ENCODE data around the gene SRGN. TPM values are rescaled to one million over a fixed set of nuclear protein-coding genes. Genes with fewer than 3 reads are reported as not detected.
A peak's percentile ranks its signal among the peaks of the same experiment; 100 is the strongest.

Gene SRGN
- total and polyA plus RNA-seq, 8 donors = 4.1 to 40.0 (median 11.5) TPM

DNA sequence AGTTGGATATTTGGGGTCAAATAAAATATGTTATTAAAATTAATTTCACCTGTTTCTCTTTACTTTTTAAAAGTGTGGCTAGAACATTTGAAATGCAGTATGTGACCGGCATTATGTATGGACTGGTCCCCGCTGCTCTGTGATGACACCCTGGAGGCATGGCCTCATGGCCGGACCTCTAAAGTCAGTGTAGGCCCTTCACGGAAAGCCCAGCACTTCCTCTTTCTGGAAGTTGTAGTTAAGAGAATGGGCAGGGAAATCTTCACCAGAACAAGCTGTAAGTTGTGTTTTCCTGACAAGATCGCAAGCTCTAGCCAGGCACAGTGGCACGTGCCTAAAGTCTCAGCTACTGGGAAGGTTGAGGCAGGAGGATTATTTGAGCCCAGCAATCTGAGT is 38.3 kb upstream of the SRGN start:
- TF ChIP-seq, protein P1, sequence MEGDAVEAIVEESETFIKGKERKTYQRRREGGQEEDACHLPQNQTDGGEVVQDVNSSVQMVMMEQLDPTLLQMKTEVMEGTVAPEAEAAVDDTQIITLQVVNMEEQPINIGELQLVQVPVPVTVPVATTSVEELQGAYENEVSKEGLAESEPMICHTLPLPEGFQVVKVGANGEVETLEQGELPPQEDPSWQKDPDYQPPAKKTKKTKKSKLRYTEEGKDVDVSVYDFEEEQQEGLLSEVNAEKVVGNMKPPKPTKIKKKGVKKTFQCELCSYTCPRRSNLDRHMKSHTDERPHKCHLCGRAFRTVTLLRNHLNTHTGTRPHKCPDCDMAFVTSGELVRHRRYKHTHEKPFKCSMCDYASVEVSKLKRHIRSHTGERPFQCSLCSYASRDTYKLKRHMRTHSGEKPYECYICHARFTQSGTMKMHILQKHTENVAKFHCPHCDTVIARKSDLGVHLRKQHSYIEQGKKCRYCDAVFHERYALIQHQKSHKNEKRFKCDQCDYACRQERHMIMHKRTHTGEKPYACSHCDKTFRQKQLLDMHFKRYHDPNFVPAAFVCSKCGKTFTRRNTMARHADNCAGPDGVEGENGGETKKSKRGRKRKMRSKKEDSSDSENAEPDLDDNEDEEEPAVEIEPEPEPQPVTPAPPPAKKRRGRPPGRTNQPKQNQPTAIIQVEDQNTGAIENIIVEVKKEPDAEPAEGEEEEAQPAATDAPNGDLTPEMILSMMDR (IDR thresholded peaks at IDR 0.05) = no peak
- Histone ChIP-seq H3K27ac (peak overlapping the region in 2 of 4 donors; percentile 44 to 63), H3K36me3 (no peaks in the 10 kb centered on the region), H3K4me3 (no peak overlapping the region), H3K4me1 (no peaks in the 10 kb centered on the region), H3K27me3 (no peaks in the 10 kb centered on the region), H3K9me3 (no peaks in the 10 kb centered on the region)
- FAIRE-seq (no peak), ATAC-seq (peak in 2 of 4 donors; percentile 37 to 55), DNase-seq (no peak)
- intact Hi-C loops (cut with DNase I) = no loop called here
- 84 to 91% methylated on average over 6 of the region's 6 CpGs for WGBS, 2 donors

DNA sequence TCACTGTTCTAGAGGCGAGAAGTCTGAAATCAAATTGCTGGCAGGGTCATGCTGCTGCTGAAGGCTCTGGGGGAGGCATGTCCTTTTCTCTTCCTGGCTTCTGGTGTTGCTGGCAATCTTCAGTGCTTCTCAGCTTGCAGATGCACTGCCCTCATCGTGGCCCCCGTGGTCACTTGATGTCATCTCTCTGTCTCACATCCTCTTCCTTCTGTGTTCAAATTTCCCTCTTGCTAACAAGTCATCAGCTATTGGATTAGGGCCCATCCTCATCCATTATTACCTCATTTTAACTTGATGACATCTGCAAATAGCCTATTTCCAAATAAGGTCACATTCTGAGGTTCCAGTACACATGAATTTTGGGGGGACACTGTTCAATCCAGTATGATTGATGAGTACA is 36.6 kb upstream of the SRGN start:
- WGBS, 2 donors = 62 to 64% methylated on average over 3 of the region's 3 CpGs
- Histone ChIP-seq H3K4me3 (no peak overlapping the region), H3K36me3 (no peaks in the 10 kb centered on the region), H3K27me3 (no peaks in the 10 kb centered on the region), H3K27ac (peak overlapping the region in 1 of 4 donors; percentile 30), H3K9me3 (no peaks in the 10 kb centered on the region), H3K4me1 (no peaks in the 10 kb centered on the region)
- ATAC-seq (peak in 2 of 4 donors; percentile 38 to 55), FAIRE-seq (no peak), DNase-seq (peak in 1 of 6 donors; percentile 47)
- intact Hi-C loops (cut with DNase I) = no loop called here
- TF ChIP-seq, protein P1 (IDR thresholded peaks at IDR 0.05) = no peak

DNA sequence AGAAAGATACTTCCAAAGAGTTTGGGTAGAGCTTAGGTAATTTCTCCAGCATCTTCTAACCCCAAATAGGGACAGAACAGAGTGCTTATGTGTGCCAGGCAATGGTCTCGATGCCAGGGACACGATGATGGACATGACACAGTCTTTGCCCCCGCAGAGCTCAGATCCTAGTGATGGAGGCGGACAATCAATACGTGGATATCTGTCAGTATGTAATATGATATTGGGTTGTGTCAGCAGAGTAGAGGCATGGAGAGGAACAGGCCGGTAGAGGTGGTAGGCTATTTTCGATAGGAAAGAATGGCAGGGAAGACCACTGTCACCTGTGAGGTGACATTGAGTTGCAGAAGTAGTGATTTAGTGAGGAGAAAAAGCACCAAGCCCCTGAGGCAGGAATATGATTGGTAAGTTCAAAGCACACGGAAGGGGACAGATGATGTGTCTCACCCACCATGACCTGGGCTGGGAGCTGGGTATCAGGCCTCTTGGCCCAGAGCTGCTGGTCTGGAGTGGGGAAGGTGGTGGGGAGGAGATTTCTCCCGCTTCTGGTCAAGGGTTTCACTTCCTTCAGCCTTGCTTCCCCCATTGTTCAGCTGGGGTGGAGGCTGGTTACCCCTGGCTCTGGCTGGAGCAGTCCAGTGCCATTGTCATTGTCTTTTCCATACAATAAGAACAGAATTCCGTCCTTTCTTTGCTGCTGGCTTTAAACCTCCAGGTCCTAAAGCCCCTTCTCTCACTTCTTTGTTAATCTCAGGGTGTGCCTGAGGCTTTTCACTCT is 36.0 kb upstream of the SRGN start:
- peak in 2 of 4 donors; percentile 24 to 49 for ATAC-seq

DNA sequence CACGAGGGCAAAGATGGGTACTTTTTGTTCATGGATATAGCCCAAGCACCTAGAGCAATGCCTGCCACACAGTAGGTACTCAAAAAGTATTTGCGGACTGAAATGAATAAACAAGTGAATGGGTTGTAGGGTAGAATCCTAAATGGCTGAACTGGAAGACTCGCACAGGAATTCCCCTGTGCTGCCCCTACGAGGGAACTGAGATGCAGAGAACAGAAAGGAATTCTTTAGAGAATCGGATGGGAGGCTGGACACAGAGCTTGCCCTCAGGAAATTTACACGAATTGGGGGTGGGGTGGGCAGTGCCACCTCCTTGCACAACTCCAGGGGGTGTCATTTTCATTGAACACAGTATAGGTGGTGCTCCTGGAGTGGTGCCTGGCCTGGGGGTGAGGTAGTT is 35.2 kb upstream of the SRGN start:
- intact Hi-C loops (cut with DNase I) = no loop called here
- ATAC-seq (no peak), DNase-seq (no peak), FAIRE-seq (no peak)
- WGBS, 2 donors = 63 to 71% methylated on average over 6 of the region's 6 CpGs
- H3K9me3 ChIP-seq = no peaks in the 10 kb centered on the region
- H3K27ac ChIP-seq = no peak overlapping the region
- H3K4me1 ChIP-seq = no peaks in the 10 kb centered on the region
- no peak overlapping the region for H3K4me3 ChIP-seq
- H3K36me3 ChIP-seq = no peaks in the 10 kb centered on the region
- TF ChIP-seq, protein P1 (IDR thresholded peaks at IDR 0.05) = no peak
- no peaks in the 10 kb centered on the region for H3K27me3 ChIP-seq

More for the DNA sequence above, 36.0 kb upstream of the SRGN start:
- WGBS, 2 donors = 56 to 63% methylated on average over 10 of the region's 10 CpGs
- Histone ChIP-seq H3K4me3 (no peak overlapping the region), H3K4me1 (no peaks in the 10 kb centered on the region), H3K9me3 (no peaks in the 10 kb centered on the region), H3K36me3 (no peaks in the 10 kb centered on the region), H3K27me3 (no peaks in the 10 kb centered on the region), H3K27ac (peak overlapping the region in 2 of 4 donors; percentile 12 to 30)
- FAIRE-seq (no peak), DNase-seq (no peak)
- intact Hi-C loops (cut with DNase I) = no loop called here
- TF ChIP-seq, protein P1 (IDR thresholded peaks at IDR 0.05) = no peak

DNA sequence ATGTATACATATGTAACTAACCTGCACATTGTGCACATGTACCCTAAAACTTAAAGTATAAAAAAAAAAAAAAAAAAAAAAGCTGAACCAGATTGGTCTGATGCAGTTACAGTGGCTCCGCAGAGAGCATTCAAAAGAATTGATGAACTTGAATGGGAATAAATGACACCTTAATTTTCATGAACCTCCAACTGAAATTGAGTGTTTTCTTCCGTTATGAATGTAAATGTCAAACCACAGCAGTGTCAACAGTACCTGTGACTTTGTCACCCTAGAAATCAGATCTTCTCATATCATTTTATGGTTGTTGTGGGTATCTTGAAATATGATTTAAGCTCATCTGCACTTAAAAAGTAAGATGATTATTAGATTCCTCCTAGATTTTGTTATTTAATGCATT is 32.7 kb upstream of the SRGN start:
- Histone ChIP-seq H3K27ac (no peak overlapping the region), H3K36me3 (no peaks in the 10 kb centered on the region), H3K4me3 (no peak overlapping the region), H3K27me3 (no peaks in the 10 kb centered on the region), H3K9me3 (no peaks in the 10 kb centered on the region), H3K4me1 (no peaks in the 10 kb centered on the region)
- TF ChIP-seq, protein P1 (IDR thresholded peaks at IDR 0.05) = no peak
- 80 to 89% methylated on average over 2 of the region's 2 CpGs for WGBS, 2 donors
- no peak for ATAC-seq
- FAIRE-seq = no peak
- DNase-seq = no peak
- intact Hi-C loops (cut with DNase I) = no loop called here

All from pancreas (tissue), 10 donors.